Activated CD8-positive, alpha-beta memory T cell treated with anti-CD3 and anti-CD28 coated beads for 36 hours (primary cell): Measurements from ENCODE around the gene RAMP1. TPM values are rescaled to one million over a fixed set of nuclear protein-coding genes. Genes with fewer than 3 reads are reported as not detected.

ENCODE experiments used
- CTCF ChIA-PET: fragments of 350-600 bp; sonication (Branson Sonifier 250); formaldehyde crosslinking; loops from one replicate; lab custom pipeline; 2021; ENCODE audit warnings: antibody characterized with exemption; lab: Charles Lee
- POLR2A ChIA-PET: fragments of 350-600 bp; sonication (Branson Sonifier 250); formaldehyde crosslinking; loops from one replicate; lab custom pipeline; 2021; ENCODE audit warnings: antibody characterized with exemption; lab: Charles Lee
- total RNA-seq, 2 experiments: library from RNA; stranded (reverse); gene quantifications; one replicate each; pipeline ENCODE4 v1.2.3, GENCODE V29; 2021

RAMP1 gene
- total RNA-seq, 2 experiments from 2014 or later, result 0.34 to 0.63 TPM

- CTCF ChIA-PET, result no interaction called here
- POLR2A ChIA-PET, result no interaction called here
Measured at GRCh38 chr2:237874585-237875161, 15.2 kb downstream of the RAMP1 start.

GRCh38 chr2:237875256-237876060 lies 16.0 kb downstream of the RAMP1 start:
- CTCF ChIA-PET, result no interaction called here
- POLR2A ChIA-PET, result no interaction called here

DNA sequence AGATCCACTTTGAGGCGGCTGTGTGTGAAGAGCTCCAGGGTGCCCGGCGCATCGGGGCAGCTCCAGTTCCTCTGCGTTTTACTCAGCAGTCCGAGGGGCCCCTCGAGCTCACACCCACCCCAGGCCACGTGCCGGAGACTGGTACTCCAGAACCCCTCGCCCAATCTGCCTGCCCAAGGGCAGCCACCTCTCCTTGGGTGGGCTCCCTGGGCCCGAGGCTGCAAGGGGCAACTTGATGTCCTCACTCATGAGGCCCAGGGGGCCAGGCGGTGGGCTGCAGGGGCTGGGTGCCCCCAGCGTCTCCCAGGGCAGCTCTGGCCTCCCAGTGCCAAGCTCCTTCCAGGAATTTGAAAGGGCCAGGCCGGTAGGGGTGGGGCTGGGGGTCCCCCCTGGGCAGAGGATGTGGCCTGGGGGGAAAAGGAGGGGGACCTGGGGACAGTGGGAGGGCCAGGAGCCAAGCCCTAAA lies 16.7 kb downstream of the RAMP1 start:
- POLR2A ChIA-PET, result no interaction called here
- CTCF ChIA-PET, result no interaction called here

GRCh38 chr2:237876532-237876931 lies 17.1 kb downstream of the RAMP1 start:
- POLR2A ChIA-PET, result no interaction called here
- CTCF ChIA-PET, result no interaction called here

- CTCF ChIA-PET, result no interaction called here
- POLR2A ChIA-PET, result no interaction called here
Measured at GRCh38 chr2:237876951-237877491, 17.6 kb downstream of the RAMP1 start.

- ChIA-PET CTCF (no interaction called here), POLR2A (no interaction called here)
Measured at GRCh38 chr2:237877576-237878307, 18.3 kb downstream of the RAMP1 start.

- POLR2A ChIA-PET, result no interaction called here
- CTCF ChIA-PET, result no interaction called here
Measured at GRCh38 chr2:237878321-237879057, 19.1 kb downstream of the RAMP1 start.

- ChIA-PET POLR2A (no interaction called here), CTCF (no interaction called here)
Measured at GRCh38 chr2:237879058-237879430, 19.6 kb downstream of the RAMP1 start.

DNA sequence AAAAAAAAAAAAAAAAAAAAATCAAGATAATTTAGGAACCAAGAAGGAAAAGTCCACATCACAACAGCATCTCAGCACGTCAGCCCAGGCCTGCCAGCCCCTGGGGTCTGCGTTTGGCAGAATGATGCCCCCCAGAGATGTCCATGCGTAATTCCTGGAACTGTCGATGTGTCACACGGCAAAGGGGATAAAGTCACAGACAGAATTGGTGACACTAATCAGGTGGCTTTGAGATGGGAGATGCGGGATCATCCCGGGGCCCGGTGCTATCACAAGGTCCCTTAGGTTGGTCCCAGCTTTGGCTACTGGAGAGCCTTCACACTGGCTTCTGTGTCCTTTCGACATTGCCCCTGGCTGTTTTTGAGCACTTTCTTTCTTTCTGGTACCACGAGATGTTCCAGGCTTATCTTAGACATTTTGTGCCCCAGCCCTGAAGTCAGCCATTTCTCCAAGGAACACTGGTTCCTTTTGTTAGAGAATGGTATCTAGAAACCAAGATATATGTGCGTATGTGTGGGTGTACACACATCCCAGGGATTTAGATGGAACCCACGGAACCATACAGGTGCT lies 20.7 kb downstream of the RAMP1 start:
- ChIA-PET POLR2A (no interaction called here), CTCF (no interaction called here)

DNA sequence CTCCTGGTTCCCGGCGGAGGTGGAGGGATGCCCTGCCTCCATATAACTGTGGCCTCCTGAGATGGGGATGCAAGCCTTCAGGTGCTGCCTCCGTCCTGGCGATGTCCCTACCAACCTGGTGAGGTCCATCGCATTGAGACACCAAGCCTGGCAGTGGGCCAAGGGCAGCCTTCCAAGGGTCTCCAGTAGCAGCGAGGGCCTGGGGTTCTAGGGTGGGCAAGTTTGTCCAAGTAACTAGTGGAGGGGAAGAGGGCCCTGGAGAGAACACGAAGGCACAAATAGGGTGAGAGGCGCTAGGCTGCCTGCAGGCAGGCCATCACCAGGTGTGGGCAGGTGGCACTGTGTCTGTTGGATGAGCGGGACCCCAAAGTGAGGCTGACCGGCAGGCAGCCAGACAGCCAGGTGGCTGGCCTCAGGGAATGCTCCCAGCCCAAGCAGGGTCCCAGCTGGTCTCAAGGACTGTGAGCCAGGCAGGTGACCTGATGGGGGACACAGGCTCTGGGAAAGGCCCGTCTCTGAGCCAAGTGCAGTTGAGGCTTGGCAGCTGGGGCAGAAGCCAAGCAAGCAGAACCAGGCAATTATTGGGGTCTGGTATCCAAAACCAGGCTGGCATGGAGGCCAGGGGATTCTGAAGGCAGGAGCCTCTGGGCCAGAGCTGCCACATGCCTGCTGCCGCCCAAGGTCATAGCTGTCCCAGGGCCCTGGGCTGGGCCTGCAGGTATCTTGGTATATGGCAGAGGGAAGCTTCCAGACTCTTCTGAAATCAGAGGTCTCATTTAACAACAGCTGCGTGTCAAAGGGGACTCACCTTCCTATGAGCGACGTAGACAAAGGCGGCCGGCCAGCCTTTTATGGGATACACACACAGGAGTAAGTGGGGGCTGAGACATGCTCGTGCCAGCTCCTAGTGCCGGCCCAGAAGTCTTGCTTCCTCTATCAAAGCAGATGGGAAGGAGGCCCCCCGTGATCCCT lies 23.4 kb downstream of the RAMP1 start:
- POLR2A ChIA-PET, result no interaction called here
- CTCF ChIA-PET, result no interaction called here

DNA sequence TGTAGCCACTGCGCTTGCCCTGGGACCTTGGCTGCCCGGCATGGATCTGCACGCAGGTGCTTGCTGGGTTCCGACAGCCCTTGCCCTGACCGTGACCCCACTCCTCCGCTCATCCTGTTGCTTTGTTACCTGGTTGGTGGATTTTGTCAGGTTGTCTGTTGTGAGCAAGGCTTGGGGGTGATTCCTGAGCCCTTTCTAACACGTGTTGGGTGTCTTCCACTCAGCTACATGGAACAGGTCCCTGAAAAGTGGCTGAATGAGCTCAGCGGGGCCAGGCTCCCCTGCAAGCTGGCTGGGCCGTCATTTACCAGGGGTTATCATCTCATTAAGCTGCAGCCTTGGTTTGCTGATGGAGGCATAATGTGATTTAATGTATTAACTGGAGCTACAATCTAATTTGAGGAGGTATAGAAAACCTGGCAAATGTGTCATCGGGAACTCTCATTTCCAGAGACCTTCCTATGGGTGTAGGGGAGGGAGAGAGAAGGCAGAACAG lies 24.6 kb downstream of the RAMP1 start:
- ChIA-PET POLR2A (no interaction called here), CTCF (interaction anchor here (0.6 kb wide), 1 partner anchor 194 kb away, joined by 3 read pairs; no protein-coding TSS in a partner anchor)

DNA sequence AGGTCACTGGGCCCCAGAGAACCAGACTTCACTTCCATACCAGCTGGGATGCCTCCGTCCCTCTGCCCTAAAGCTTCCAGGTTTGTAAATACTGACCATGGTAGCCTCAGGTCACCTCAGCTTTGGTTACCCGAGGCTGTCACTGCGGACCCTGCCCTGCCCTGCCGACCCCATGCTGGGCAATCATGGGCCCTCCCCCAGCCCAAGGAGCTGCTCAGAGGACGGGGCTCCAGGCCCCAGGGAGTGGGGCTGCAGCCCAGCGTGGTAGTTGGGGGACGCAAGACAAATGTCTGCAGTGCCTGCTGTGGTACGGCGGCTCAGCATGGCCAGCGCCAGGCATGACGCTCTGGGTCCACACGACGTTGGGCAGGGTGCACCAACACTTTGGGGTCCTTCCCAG lies 25.3 kb downstream of the RAMP1 start:
- ChIA-PET CTCF (interaction anchor here (0.6 kb wide), 1 partner anchor 193 kb away, joined by 3 read pairs; no protein-coding TSS in a partner anchor), POLR2A (no interaction called here)

DNA sequence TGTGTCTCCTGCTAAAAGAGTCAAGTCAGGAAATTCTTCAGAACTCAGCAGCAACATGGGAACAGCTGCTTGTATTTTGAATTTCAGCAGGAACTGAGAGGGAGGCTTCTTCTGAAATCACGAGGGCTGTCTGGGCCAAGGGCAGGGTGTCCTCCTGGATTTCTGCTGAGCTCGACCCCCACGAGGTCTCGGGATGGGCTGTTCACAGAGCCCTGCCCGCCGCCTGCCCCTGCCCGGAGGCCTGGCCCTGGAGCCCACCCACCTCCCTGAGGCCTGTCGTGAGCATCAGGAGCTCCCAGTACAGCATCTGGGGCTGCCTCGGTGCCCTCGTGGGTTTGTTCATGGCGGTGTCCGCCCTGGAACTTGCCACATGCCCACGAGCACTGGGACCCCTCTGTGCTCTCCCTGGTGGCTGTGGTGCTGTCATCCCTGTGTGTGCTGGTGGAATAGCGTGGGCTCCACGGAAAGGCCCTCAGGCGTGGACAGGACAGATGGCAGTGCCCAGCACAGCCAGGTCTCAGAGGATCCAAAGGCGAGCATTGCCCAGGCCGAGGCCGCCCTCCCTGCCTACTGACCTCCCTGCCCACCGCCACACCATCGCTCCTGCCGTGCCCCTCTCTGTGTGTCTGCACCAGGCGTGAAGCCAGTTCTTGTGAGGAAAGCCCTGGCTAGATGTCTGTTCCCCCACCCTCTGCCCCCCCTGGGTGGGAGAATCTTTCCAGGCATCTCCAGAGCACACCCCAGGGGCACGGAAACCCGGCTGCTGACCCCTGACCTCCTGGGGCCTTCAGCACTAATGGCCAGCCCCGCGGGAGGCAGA lies 25.9 kb downstream of the RAMP1 start:
- POLR2A ChIA-PET, result no interaction called here
- CTCF ChIA-PET, result no interaction called here

GRCh38 chr2:237885931-237886684 lies 26.7 kb downstream of the RAMP1 start:
- POLR2A ChIA-PET, result no interaction called here

DNA sequence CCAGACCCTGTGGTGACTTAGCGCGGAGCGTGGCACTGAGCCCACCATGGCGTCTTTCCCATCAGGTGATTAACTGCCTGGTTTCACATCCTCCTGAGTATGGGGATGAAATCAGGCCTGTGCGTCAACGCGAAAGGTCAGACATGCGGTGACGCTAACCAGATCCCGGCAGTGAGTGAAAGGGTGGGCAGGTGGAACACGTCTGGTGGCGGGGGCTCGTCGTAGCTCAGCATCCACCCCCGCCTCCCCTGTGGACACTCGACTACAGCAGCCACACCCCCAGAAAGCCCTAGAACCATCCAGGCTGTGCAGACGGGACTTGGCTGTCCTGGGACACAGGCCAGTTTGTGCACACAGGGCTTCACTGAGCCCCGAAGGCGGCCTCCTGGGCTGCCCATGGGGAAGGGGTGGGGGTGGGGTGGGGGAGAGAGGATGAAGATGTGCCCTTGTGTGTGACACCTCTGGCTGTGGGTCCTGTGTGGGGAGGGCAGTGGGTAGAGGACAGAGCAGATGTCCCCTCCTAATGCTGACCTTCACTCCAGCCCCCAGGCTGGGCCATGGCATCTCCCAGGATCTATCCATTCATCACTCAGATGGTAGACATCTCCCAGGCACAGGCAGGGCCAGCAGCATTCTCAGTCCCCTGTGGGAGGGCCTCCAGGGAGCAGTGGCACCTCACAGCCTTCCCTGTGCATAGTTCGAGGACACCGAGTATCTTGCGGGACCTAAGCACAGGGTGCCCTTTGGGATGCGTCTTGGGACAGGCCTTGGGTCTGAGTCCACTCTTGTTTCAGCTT lies 27.5 kb downstream of the RAMP1 start:
- CTCF ChIA-PET, result no interaction called here
- POLR2A ChIA-PET, result no interaction called here

More at GRCh38 chr2:237885931-237886684, 26.7 kb downstream of the RAMP1 start:
- CTCF ChIA-PET, result no interaction called here
